Activated naive CD8-positive, alpha-beta T cell treated with anti-CD3 and anti-CD28 coated beads, Interleukin-2, amount 50 U/mL, for 16 hours (primary cell): ENCODE results near the gene ZNF536.
"Not testable (repeated sequence)": the region's sequence is repeated elsewhere in the genome, so short reads cannot be mapped to it uniquely, and the experiment has no call there.

Source experiments
- DNase-seq: peaks from one replicate; pipeline ENCODE4 v3.0.0-alpha.2; 2020; ENCODE audit warnings: low read depth, low spot score

The ZNF536 gene

DNA sequence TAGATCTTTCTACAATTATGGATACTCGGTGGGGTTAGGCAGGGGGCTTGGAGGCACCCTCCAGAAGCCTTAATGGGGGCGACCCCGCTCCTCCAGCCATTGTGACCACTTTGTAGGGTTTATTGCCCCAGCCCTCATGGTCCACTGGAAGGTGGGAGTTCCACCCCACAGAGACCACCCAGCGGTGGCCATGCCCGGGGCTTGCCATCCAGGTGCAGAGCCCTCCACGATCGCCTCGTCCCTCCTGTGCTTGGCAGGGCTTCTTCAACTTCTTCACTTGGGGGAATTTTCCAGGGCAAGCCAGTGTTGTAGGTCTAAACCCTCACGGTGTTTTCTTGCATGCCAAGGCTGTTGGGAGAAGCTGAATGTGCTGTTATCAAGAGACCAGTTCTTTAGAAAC is 16.1 kb downstream of the ZNF536 start:
- no peak for DNase-seq

DNA sequence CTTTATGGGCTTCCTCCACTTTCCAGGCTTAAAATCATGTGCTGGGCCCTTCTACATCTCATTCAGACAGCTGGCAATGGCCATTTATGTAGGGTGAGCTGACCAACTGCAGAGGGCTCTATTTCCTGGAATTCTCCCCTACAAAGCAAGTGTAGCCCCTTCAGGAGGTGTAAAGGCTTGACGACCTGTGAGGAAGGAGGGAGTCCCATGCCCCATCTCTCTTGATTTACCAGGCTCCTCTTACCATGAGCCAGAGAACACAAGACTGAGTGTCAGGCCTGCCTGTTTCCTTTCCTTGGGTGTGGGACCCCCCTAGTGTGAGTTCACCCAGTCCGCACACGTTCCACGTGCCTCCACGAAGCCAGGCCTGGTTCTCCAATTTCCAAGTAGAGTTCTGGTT is 16.6 kb downstream of the ZNF536 start:
- DNase-seq, result no peak

DNA sequence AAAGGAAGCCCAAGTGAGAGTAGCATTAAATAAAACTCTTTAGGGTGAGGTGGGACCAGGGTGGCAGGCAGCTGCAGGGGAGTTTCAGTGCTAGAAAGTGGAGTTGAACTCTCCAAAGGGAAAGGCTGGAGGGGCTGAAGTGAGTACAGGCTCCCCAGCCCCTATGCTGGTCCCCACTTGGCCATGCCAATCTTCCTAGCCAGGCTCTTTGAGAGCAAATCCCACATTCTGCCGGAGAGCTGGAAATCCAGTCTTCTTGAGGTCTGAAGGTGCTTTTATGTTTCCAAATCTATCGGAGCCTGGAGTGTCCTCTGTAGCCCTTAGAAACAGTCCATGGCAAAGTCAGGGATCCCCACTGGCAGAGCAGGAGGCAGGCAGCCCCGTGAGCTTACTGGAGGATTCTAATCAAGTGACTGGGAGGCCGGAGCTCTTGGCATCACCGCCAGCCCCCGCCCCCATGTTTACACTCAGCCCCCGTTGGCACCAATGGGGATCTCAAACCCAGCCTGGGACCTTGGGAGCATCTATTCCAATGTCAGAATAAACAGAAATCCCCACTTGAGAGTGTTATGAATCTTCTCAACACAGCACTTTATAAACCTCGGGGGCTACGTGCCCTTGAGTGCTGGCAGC is 18.3 kb downstream of the ZNF536 start:
- no peak for DNase-seq

DNA sequence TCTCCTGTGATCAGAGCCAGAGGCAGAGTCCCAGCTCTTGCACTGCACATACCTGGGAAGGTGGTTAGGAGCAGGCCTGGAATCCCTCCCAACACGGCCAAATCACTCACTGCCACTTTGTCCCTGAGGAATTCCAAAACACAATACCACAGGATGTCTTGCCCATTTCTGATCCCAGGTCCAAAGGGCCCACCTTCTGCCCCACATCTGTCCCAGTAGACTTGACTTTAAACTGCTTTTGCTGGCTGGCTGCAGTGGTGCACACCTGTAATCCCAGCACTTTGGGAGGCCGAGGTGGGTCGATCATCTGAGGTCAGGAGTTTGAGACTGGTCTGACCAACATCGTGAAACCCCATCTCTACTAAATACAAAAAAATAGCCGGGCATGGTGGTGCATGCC is 18.9 kb downstream of the ZNF536 start:
- DNase-seq, result no peak

DNA sequence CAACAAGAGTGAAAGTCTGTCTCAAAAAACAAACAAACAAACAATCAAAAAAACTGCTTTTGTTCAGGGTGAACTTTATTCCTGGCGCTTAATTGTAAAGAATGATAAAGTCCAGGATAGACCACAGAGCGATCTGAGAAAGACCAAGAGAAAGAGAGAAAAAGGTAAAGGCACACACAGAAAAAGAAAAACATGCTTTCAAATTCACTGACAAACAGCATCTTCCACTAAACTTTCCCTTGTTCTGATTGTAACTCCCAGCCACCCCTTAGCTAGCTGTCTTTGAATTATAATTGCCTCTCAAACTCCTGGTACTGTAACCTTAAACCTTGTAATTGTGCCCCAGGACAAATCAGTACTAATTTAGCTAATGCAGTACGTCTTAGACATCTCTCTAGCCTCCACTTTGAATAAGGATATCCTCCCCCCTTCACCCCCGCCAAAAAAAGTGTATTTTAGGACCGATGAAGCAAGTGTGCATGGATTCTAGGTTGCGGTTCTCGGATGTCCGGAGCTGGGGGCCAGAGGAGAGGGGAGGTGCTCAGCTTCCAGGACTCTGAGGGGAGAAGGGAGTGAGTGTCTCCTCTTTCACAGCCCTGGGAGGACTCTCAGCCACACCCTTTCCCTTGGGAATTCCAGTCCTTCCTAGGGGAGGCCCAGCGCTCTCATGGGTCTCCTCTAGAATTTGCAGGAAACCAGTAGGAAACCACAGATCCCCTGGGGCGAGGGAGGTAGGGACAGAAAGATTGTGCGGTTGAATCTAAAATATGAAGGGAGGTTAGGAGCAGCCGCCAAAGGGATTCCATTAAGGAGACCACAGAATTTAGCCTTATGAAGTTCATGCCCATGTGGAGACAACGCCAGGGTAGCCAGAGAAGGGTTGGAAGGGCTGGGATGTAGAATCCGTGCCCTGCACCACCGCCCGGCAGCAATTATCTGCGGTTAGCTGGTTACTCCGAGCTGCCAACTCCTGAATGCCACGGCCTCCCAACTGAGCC is 19.7 kb downstream of the ZNF536 start:
- no peak for DNase-seq

DNA sequence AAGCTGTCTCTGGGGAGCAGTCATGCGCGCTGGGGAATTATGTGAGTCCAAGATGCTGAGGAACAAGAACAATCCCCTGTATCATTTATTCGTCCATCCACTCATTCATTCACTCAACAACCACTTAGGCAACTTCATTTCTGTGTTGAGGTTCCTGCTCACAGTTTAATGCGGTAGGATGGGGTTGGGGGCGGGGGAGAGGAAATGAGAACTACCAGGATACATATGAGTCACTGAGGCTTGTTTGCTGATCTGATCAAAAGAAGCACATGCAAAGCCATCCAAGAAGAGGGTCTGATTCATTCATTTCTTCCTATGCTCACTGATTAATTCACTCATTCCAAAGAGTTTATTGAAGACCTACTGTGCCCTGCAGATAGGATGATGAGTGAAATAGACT is 20.9 kb downstream of the ZNF536 start:
- DNase-seq, result no peak

DNA sequence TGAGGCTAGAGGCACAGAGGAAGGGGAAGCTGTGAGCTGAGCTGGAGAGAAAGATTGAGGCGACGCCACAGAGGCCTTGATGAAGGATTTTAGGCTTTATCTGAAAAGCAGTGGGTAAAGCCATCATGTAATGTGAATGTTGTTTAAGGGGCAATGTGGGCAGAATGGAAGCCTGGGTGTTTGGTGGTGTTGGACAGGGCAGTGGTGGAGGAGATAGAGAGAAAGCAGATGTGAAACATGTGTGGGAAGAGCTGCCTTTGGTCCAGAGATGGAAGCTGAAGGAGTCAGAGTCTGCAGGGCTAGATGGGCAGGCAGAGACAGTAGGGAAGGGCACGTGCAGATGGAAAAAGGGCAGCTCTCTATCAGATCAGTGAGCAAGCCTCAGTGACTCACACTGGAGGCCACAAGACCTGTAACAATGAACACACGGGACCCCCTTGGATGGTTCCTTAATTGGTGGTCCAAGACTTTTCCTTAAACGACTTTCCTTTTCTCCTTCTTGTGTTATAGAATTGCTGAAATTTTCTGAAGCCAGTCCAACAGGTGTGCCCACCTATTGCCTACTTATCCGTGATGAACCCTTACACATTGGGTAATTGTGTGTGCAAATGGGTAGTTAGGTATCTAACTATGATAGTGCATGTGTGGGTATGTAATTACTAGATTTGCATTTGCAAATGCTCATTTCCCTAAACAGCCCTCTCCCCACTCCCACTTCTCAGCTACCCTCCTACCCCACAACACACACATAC is 21.7 kb downstream of the ZNF536 start:
- DNase-seq, result no peak

DNA sequence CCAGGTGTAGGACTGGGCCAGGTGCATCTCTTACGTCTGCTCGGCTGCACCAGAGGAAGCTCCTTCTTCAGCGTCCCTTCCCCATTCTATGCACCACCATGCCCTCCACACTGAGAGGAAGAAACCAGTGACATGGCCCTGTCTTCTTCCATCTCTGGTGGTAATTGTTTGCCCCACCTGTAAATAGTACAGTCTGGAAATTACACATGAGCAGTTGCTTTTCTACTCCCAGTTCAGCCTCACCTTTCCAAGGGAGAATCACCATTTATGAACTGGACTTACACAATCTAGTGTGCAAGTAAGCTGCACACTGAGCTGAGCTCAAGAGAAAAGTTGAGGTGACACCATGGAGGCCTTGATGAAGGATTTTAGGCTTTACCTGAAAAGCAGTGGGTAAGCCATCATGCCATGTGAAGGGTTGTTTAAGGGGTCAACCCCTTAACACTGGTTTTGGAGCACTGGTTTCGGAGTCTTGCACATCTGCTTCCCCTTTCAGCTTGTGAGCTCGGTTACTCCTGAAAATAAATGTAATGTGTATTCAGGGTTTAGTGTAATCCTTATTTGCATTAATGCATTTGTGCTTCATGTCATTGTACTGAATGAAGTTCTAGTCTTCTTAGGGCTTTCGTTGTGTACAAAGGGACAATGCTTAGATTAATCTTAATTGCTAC is 22.4 kb downstream of the ZNF536 start:
- no peak for DNase-seq

DNA sequence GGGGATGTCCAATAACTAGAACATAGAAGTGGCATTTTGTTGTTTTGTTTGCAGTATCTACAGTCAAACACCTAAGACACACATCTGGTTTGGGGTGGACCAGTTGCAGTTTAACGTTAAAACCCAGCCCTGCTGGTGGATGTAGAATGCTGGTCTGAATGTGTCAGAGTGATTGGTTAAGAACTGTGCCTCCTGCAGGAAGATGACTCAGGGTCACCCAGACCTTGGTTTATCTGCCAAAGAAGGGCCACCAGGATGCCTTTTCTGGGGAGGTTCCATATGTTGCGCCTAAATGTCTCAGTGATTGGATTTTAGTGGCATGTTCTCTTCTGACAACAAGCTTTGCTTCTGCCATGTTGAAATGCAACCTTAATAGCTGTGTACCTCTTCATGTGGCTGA is 23.1 kb downstream of the ZNF536 start:
- DNase-seq, result no peak

DNA sequence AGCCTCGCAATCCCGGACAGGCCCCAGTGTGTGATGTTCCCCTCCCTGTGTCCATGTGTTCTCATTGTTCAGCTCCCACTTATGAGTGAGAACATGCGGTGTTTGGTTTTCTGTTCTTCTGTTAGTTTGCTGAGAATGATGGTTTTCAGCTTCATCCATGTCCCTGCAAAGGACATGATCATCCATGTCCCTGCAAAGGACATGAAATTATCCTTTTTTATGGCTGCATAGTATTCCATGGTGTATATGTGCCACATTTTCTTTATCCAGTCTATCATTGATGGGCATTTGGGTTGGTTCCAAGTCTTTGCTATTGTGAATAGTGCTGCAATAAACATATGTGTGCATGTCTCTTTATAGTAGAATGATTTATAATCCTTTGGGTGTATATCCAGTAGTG is 26.4 kb downstream of the ZNF536 start:
- not testable (repeated sequence) for DNase-seq

DNA sequence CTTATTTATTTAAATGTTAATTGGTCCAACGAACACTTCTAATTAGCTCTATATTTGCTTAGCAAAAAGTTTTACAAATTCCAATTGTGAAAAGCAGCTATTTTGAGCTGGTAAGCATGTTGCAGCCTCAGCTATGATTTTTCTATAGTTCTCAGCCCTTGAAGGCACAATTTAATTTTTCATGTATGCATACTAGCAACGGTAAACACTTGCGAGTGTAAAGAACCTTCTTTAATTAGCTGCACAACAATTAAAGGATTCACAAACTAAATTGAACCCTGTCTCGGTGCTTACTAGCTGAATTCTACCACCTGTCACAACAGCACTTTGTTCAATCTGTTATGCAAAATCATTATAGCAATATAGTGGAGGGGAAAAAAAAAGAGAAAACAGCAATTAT is 29.8 kb downstream of the ZNF536 start:
- DNase-seq, result no peak

DNA sequence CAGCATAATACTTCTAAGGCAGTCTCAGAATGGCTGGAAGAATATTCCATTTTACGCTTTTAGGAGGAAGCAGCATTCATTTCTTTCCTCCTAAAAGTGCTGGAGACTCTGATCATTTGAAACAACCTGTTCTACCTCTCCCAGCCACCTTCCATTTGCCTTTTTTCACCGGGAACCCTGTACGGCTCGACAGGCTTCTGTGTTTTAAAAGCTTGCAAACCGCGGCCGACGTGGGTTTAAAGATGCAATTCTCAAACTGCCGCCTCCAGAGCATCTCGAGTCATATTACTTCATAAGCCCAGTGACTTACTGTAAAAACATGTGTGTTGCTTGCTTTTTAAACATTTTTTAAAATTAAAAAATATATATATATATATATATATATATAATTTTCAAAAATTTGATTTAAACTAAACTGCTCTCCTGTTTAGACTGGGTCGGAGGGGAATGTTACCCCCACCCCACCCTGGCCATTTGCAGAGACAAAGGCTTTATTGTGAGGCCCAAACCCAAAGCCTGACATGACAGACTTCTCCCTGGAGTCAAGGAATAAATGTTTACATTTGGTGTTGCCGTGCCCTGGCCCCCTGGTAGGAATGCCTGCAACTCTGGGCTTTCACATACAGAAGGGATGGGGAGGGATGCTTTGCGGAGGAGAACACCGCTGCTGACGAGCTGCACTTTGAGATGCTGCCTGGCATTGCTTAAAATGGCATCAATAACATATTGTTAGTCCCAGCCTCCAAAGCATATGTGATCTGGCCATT is 30.4 kb downstream of the ZNF536 start:
- DNase-seq, result no peak

DNA sequence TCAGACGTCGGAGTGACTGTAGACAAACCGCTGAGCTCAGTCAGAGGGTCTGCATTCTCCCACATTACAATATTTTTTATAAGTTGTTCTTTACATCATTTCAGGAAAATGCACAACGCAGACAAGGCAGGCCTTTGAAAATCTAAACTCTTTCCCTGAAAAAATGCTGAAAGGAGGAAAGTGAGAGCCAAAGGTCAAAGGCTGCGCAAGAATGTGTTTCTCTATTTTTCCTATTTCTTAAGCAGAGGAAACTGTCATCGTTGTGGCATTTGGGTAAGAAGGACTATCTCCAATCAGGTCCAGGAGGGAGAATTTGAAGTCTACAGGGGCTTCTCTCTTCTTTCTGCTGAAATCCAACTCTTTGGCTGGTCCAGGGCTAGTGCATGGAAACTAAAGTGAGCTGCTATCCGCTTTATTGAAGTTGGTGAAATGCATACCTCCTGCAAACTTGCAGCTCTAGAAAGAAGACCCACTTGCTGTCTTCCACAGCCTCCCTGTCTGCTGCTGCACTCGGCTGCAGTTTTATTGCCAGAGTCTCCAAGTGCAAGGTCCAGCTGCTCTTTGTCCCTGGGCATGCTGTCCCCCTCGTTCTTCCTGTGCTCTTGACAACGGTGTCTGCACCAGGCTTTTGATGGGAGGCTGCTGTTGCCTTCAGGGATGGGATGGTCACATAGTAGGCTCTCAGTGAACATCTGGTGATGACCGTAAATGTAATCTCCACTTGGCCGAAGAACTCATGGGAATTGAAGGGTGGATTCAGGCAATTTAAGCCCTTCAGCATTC is 31.2 kb downstream of the ZNF536 start:
- no peak for DNase-seq

DNA sequence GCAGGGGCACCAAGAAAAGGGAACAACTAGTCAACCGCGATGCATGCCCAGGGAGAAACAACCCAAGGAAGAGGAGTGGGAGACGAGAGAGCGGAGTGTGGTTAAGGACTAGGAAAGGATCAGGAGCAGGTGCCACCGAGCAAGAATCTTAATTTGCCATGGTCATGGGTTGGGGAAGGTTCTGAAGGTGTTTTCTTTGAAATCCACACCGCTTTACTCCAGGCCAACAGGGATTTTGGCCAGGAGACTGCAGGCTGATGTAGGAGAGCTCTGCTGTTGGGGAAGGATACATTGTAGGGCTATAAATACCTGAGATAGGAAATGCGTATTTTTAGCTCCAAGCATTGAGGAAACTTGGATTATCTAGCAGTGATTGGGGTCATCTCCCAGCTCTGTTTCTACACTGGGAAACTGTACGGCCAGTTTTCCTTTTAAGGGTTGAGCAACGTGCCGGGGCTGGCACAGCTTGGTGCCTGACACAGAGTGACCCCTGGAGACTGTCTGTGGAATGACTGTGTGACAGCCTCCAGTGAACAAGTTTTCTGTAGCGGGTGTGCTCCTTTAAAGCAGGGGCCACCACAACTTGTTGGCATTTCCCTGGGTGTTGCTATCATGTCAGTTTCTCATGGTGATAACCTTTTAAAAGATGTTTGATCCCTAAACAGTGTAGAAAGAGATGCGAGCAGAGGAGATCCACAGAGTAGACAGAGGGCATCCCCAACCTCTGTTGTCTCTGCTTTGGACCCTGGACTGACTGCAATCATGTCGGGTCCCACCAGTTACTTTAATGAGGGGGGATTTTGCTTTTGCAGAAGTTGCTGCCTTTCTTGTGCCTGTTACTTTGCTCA is 34.3 kb downstream of the ZNF536 start:
- DNase-seq, result no peak

DNA sequence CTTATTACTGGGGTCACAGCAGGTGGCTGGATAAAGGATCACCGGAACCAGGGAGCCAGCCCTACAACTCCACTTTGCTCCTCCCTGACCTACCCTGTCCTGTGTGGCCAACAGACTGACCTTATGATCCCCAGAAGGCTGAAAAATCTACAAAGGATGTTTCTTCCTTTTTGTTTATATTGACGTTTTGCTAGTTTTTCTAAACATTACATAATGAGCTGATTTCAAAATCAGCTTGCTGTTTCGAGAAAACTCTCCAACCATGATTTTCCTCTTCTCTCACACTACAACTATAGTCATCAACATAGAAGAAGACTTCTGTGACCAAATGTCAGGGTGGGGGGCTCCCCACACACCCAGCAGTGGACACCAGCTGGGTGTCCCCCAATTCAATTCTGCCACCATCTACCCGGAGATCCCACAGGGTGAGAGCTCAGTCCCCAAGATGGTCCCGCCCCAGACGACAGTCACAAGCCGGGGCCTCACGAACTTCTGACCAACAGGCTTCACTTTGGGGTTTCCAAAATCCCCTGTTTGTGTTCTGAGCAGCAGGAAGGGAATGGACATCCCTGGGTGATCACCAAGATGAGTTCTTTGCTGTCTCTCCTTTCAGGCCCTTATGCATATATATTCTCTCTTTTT is 35.0 kb downstream of the ZNF536 start:
- DNase-seq, result no peak

DNA sequence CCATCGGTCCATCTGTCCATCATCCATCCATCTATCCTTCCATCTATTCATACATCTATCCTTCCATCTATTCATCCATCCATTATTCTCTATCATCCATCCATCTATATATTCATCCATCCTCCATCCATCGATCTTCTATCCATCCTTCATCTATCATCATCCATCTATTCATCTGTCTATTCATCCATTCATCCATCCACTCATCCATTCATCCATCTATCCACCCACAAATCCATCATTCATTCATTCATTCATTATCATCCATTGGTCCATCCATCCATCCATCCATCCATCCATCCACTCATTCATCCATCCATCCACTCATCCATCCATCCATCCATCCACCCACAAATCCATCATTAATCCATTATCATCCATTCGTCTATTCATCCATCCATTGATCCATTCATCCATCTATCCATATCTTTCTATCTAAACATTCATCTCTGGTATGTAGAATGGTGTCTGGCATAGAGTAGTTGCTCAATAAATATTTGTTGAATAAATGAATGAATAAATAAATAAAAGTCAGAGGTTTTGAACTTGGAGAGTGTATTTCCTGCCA is 36.6 kb downstream of the ZNF536 start:
- no peak for DNase-seq

DNA sequence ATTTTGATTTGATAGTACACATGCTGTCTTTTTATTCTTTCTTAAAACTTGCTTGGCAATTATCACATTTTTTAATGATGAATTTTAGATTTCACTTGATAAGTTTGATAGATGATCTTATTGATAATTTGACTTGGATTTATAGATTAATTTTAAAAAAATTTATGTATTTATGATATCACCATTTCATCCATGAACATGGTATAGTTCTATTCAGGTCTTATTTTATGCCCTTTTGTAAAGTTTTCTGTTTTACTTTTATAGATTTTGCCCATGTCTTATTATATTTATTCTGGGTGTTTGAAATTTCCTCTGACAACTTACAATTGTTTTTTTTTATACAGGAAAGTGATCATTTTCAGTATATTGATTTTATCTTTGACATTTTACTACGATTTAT is 39.5 kb downstream of the ZNF536 start:
- no peak for DNase-seq

DNA sequence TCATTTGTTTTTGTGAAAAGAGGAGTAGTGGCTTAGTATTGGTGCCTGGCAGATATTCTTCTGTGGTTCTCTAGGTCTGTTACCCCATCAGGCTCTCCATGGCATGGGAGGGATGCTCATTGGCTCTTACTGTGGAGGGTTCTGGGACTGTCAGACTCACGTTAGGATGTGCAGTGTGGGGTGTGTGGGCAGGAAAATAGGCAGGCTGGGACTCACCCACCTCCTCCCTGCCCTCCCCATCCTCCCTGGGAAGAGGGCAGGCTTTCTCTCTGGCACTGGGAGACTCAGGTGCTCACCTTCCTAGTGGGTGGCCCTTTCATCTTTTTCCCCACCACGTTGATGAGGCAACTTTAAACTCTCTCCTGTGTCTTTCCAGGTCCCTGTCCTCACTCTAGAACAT is 44.2 kb downstream of the ZNF536 start:
- DNase-seq, result no peak
